Endothelial cell of hepatic sinusoid (primary cell): Measurements from ENCODE around the gene GOLGA6L1.
"Not testable (repeated sequence)": the region's sequence is repeated elsewhere in the genome, so short reads cannot be mapped to it uniquely, and the experiment has no call there.

Experiments
- in situ Hi-C: cut with HindIII; loops from 2 replicates; pipeline ENCODE4 v1.10.0; 2017; ENCODE audit warnings: low sequenced_read_pairs

Gene GOLGA6L1

GRCh38 chr15:23136722-23137121, at the start of gene GOLGA6L1:
Gene GOLGA6L1 (minus strand): TSS chr15:23136822. CDS start chr15:23136731, 91 bp downstream.
- in situ Hi-C loops = not testable (repeated sequence)

GRCh38 chr15:23181201-23181600, 44.6 kb upstream of the GOLGA6L1 start:
- in situ Hi-C loops = not testable (repeated sequence)

GRCh38 chr15:23180547-23180927, 43.9 kb upstream of the GOLGA6L1 start:
- in situ Hi-C loops = not testable (repeated sequence)

- in situ Hi-C loops = not testable (repeated sequence)
Measured at GRCh38 chr15:23179768-23180546, 43.3 kb upstream of the GOLGA6L1 start.

GRCh38 chr15:23176683-23177082, 40.1 kb upstream of the GOLGA6L1 start:
- in situ Hi-C loops = not testable (repeated sequence)

- in situ Hi-C loops = not testable (repeated sequence)
Measured at GRCh38 chr15:23175606-23176005, 39.0 kb upstream of the GOLGA6L1 start.

- in situ Hi-C loops = not testable (repeated sequence)
Measured at GRCh38 chr15:23174609-23175140, 38.1 kb upstream of the GOLGA6L1 start.

GRCh38 chr15:23132787-23133186, 3.8 kb downstream of the GOLGA6L1 start:
- in situ Hi-C loops = not testable (repeated sequence)

GRCh38 chr15:23118208-23118607, 18.4 kb downstream of the GOLGA6L1 start:
- in situ Hi-C loops = no loop called here

- in situ Hi-C loops = no loop called here
Measured at GRCh38 chr15:23095796-23096195, 40.8 kb downstream of the GOLGA6L1 start.

- in situ Hi-C loops = no loop called here
Measured at GRCh38 chr15:23083115-23083514, 53.5 kb downstream of the GOLGA6L1 start.

- in situ Hi-C loops = not testable (repeated sequence)
Measured at GRCh38 chr15:23081996-23082737, 54.5 kb downstream of the GOLGA6L1 start.

GRCh38 chr15:23081271-23081670, 55.4 kb downstream of the GOLGA6L1 start:
- in situ Hi-C loops = no loop called here

- in situ Hi-C loops = no loop called here
Measured at GRCh38 chr15:23079766-23080165, 56.9 kb downstream of the GOLGA6L1 start.
